Progenitor cell of endocrine pancreas (in vitro differentiated cells): Measurements from ENCODE around the gene LPP. TPM values are rescaled to one million over a fixed set of nuclear protein-coding genes. Genes with fewer than 3 reads are reported as not detected.

Experiments used
- DNase-seq: peaks from one replicate; pipeline ENCODE4 v3.0.0; 2021; ENCODE audit warnings: low spot score; ENCODE audit not compliant: unreplicated experiment
- H3K27ac Mint-ChIP-seq: 2 replicates; pipeline ENCODE4 v1.8.0; 2021; ENCODE audit warnings: mild to moderate bottlenecking, moderate library complexity, mixed read lengths
- H3K27me3 Mint-ChIP-seq: 2 replicates; pipeline ENCODE4 v1.8.0; 2021; ENCODE audit warnings: mixed read lengths
- H3K36me3 Mint-ChIP-seq: 2 replicates; pipeline ENCODE4 v1.8.0; 2022; ENCODE audit warnings: mixed read lengths; ENCODE audit not compliant: insufficient read depth
- H3K4me1 Mint-ChIP-seq: 2 replicates; pipeline ENCODE4 v1.8.0; 2021; ENCODE audit warnings: low read depth, mixed read lengths
- H3K4me3 Mint-ChIP-seq: 2 replicates; pipeline ENCODE4 v1.8.0; 2021; ENCODE audit warnings: low read depth, mild to moderate bottlenecking, moderate library complexity, mixed read lengths
- H3K9me3 Mint-ChIP-seq: 2 replicates; pipeline ENCODE4 v1.8.0; 2021; ENCODE audit warnings: low read depth, mixed read lengths
- CTCF ChIP-seq: fragments of 200-600 bp; sonication (generic); IDR thresholded peaks from one replicate; pipeline ENCODE4 v1.5.0; 2021; ENCODE audit warnings: antibody characterized with exemption, mild to moderate bottlenecking; ENCODE audit not compliant: unreplicated experiment
- total RNA-seq: library from RNA; stranded (reverse); gene quantifications from 2 replicates; pipeline ENCODE4 v1.2.1, GENCODE V29; 2021

The LPP gene
- total RNA-seq, 1 donor from 2014 or later, result 131 TPM

DNA sequence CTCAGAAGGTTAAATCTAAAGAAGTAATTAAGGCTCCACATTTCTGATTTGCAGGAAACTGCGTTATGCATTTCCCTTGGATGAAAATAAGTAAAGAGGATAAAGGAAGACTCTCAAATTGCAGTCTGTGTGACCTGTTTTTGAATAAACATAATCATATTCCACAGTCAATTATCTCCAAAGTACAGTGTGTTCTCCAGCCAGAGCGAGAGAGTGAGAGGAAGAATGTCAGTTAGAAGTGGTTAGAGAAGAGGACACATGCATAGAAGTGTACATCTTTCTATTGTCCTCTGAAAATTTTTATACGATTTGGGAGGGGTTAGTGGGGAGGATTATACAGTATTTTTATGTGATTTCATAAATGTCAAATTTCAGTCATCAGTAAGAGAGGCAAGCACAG lies 487.1 kb downstream of the LPP start:
- DNase-seq, result no peak
- Mint-ChIP-seq H3K27ac (no peak overlapping the region), H3K27me3 (no peaks in the 10 kb centered on the region), H3K4me3 (no peak overlapping the region), H3K36me3 (peaks cover 7% of the 10 kb centered on the region), H3K9me3 (no peaks in the 10 kb centered on the region), H3K4me1 (no peaks in the 10 kb centered on the region)
- TF ChIP-seq CTCF, result no peak

DNA sequence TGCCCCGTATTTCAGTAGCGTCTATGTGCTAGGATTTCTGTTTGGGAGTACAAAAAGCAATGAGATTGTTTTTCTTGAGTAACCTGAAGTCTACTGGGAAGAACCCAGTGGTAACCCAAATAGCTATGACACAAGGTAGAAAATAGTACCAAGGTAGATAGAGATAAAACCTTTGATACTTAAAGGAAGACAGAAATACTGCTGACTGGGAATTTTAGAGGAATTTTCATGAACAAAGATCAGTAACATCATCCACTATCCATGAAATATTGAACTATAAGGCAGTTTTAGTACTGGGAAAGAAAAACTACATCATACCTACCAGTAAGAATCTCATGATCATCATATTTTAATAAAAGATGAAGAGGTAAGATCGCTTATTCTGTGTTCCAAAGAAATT lies 489.8 kb downstream of the LPP start:
- H3K4me3 Mint-ChIP-seq, result no peak overlapping the region
- no peak for TF ChIP-seq CTCF
- DNase-seq, result no peak
- H3K4me1 Mint-ChIP-seq, result peaks cover 5% of the 10 kb centered on the region
- no peaks in the 10 kb centered on the region for H3K27me3 Mint-ChIP-seq
- no peaks in the 10 kb centered on the region for H3K9me3 Mint-ChIP-seq
- no peak overlapping the region for H3K27ac Mint-ChIP-seq
- H3K36me3 Mint-ChIP-seq, result no peaks in the 10 kb centered on the region

- Mint-ChIP-seq H3K9me3 (no peaks in the 10 kb centered on the region), H3K27ac (no peak overlapping the region), H3K4me1 (peaks cover 5% of the 10 kb centered on the region), H3K4me3 (no peak overlapping the region), H3K36me3 (no peaks in the 10 kb centered on the region), H3K27me3 (no peaks in the 10 kb centered on the region)
- DNase-seq, result no peak
- no peak for TF ChIP-seq CTCF
These were observed 492.6 kb downstream of the LPP start for GRCh38 chr3:188646592-188646991.

GRCh38 chr3:188647237-188647636 lies 493.3 kb downstream of the LPP start:
- Mint-ChIP-seq H3K4me3 (no peak overlapping the region), H3K36me3 (no peaks in the 10 kb centered on the region), H3K27ac (no peak overlapping the region), H3K4me1 (peaks cover 5% of the 10 kb centered on the region), H3K9me3 (no peaks in the 10 kb centered on the region), H3K27me3 (no peaks in the 10 kb centered on the region)
- no peak for DNase-seq
- TF ChIP-seq CTCF, result no peak

GRCh38 chr3:188649521-188649920 lies 495.6 kb downstream of the LPP start:
- Mint-ChIP-seq H3K36me3 (no peaks in the 10 kb centered on the region), H3K4me3 (no peak overlapping the region), H3K27ac (no peak overlapping the region), H3K9me3 (no peaks in the 10 kb centered on the region), H3K4me1 (peaks cover 5% of the 10 kb centered on the region), H3K27me3 (no peaks in the 10 kb centered on the region)
- TF ChIP-seq CTCF, result no peak
- DNase-seq, result no peak
